OCI-LY3 (cell line): Measurements from ENCODE around the gene ITPKB.
A peak's percentile ranks its signal among the peaks of the same experiment; 100 is the strongest.

ENCODE experiments used
- H2AFZ ChIP-seq: fragments of 200-600, 300-600 bp; shearing (Covaris generic); 2 replicates; pipeline ENCODE4 v1.6.0; 2014; ENCODE audit warnings: antibody characterized with exemption, low read depth, low read length
- H3K27ac ChIP-seq: fragments of 200-600, 300-600 bp; sonication (generic); 2 replicates; pipeline ENCODE4 v1.5.1; 2014; ENCODE audit warnings: mild to moderate bottlenecking, low read length, moderate library complexity, mixed read lengths
- H3K27me3 ChIP-seq: fragments of 200-600, 300-600 bp; sonication (generic); 2 replicates; pipeline ENCODE4 v1.6.1; 2014; ENCODE audit warnings: low read depth, low read length, mixed read lengths
- H3K36me3 ChIP-seq: fragments of 200-600, 300-600 bp; sonication (generic); replicated peaks from 2 replicates; pipeline ENCODE3; 2014; ENCODE audit warnings: low read depth, low read length, mixed read lengths
- H3K4me1 ChIP-seq: fragments of 300-600, 200-600 bp; sonication (generic); 2 replicates; pipeline ENCODE4 v1.6.1; 2014; ENCODE audit warnings: low read length, mixed read lengths
- H3K4me2 ChIP-seq: fragments of 200-600, 300-600 bp; sonication (generic); 2 replicates; pipeline ENCODE4 v1.6.1; 2014; ENCODE audit warnings: low read length, mixed read lengths
- H3K4me3 ChIP-seq: fragments of 300-600, 200-600 bp; sonication (generic); 2 replicates; pipeline ENCODE4 v1.5.1; 2014; ENCODE audit warnings: antibody characterized with exemption, mild to moderate bottlenecking, low read length, moderate library complexity
- H3K79me2 ChIP-seq: fragments of 300-600, 200-600 bp; shearing (Covaris generic); 2 replicates; pipeline ENCODE4 v1.6.1; 2014; ENCODE audit warnings: mild to moderate bottlenecking, low read length, mixed read lengths
- H3K9ac ChIP-seq: fragments of 300-600, 200-600 bp; shearing (Covaris generic); 2 replicates; pipeline ENCODE4 v1.6.0; 2014; ENCODE audit warnings: mild to moderate bottlenecking, low read length, moderate library complexity
- H3K9me3 ChIP-seq: fragments of 200-600, 300-600 bp; shearing (Covaris generic); 2 replicates; pipeline ENCODE4 v1.6.1; 2014; ENCODE audit warnings: low read length, mixed read lengths; ENCODE audit not compliant: insufficient read depth
- H4K20me1 ChIP-seq: fragments of 200-600, 300-600 bp; sonication (generic); 2 replicates; pipeline ENCODE4 v1.6.1; 2016; ENCODE audit warnings: low read length, mixed read lengths; ENCODE audit not compliant: insufficient read depth
- EZH2phosphoT487 ChIP-seq: fragments of 200-600 bp; shearing (Covaris generic); IDR thresholded peaks from 2 replicates; pipeline ENCODE4 v1.6.1; 2018; ENCODE audit warnings: antibody characterized with exemption, mixed run types, low read depth
- TF ChIP-seq, protein P1 (sequence below): fragments of 200-600, 300-600 bp; sonication (generic); IDR thresholded peaks from 2 replicates; pipeline ENCODE4 v1.5.1; 2014; ENCODE audit warnings: antibody characterized with exemption, low read length, low read depth

The ITPKB gene

DNA sequence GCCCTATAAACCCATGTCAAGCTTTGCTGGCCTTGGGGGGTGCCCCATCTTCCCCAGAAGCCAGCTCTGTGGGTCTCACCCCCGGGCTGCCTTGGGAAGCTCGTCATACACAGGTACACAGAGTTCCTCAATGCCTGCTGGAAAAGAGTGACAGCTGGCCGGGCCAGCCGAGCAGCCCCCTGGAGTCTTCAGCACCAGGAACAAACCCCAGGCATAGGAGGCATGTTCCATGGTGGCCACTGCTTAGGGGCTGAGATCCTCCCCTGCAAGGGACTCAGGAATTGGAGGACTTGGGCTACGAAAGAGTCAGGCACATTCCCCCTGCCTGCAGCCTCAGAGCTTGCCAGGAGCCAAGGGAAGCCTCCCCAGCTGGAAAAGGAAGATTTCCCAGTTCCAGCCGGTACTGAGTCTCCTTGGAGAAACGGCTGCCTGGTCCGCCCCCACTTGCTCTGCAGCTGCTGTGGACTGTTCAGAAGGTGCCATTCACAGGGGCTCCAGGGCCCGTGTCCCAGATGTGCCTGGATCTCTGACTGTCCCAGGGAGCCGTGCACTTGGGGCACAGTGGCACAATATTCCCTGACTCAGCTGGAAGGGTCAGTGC is 101.0 kb downstream of the ITPKB start:
- Histone ChIP-seq H3K4me3 (no peak overlapping the region), H3K4me2 (no peak overlapping the region), H3K4me1 (peaks cover 37% of the 10 kb centered on the region), H2AFZ (no peak overlapping the region), H3K79me2 (no peaks in the 10 kb centered on the region), H3K9me3 (no peaks in the 10 kb centered on the region), H3K27me3 (no peaks in the 10 kb centered on the region; the same call in 1 of the 2 replicates), H3K36me3 (peaks cover 3% of the 10 kb centered on the region), H3K27ac (no peak overlapping the region), H4K20me1 (no peaks in the 10 kb centered on the region), H3K9ac (no peak overlapping the region)
- TF ChIP-seq, protein P1, sequence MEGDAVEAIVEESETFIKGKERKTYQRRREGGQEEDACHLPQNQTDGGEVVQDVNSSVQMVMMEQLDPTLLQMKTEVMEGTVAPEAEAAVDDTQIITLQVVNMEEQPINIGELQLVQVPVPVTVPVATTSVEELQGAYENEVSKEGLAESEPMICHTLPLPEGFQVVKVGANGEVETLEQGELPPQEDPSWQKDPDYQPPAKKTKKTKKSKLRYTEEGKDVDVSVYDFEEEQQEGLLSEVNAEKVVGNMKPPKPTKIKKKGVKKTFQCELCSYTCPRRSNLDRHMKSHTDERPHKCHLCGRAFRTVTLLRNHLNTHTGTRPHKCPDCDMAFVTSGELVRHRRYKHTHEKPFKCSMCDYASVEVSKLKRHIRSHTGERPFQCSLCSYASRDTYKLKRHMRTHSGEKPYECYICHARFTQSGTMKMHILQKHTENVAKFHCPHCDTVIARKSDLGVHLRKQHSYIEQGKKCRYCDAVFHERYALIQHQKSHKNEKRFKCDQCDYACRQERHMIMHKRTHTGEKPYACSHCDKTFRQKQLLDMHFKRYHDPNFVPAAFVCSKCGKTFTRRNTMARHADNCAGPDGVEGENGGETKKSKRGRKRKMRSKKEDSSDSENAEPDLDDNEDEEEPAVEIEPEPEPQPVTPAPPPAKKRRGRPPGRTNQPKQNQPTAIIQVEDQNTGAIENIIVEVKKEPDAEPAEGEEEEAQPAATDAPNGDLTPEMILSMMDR = no peak
- no peak for TF ChIP-seq EZH2phosphoT487

GRCh38 chr1:226637147-226637935 is 101.7 kb downstream of the ITPKB start:
- no peak overlapping the region for H3K27ac ChIP-seq
- no peak overlapping the region for H3K4me3 ChIP-seq
- H3K79me2 ChIP-seq = no peaks in the 10 kb centered on the region
- H2AFZ ChIP-seq = no peak overlapping the region
- H3K4me1 ChIP-seq = peaks cover 38% of the 10 kb centered on the region
- H3K27me3 ChIP-seq = no peaks in the 10 kb centered on the region; the same call in 1 of the 2 replicates
- no peaks in the 10 kb centered on the region for H4K20me1 ChIP-seq
- peak overlapping the region; percentile 29 for H3K4me2 ChIP-seq
- H3K36me3 ChIP-seq = peaks cover 3% of the 10 kb centered on the region
- TF ChIP-seq EZH2phosphoT487 = no peak
- TF ChIP-seq, protein P1 = peak; percentile 29; the same call in 1 of the 2 replicates
- no peak overlapping the region for H3K9ac ChIP-seq
- no peaks in the 10 kb centered on the region for H3K9me3 ChIP-seq

DNA sequence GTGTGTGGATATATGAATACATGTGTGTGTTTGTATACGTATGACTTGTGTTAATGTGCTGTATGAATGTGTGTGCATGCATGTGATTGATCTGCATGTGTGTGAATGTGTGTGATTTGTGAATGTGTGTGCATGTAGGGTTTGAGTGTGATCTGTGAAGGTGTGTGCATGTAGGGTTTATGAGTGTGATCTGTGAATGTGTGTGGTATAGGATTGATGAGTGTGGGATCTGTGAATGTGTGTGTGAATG is 102.3 kb downstream of the ITPKB start:
- Histone ChIP-seq H3K4me1 (peaks cover 38% of the 10 kb centered on the region), H3K9me3 (no peaks in the 10 kb centered on the region), H3K4me2 (peak overlapping the region; percentile 29), H3K4me3 (no peak overlapping the region), H4K20me1 (no peaks in the 10 kb centered on the region), H3K27ac (no peak overlapping the region), H3K79me2 (no peaks in the 10 kb centered on the region), H3K36me3 (peaks cover 2% of the 10 kb centered on the region), H2AFZ (no peak overlapping the region), H3K9ac (no peak overlapping the region), H3K27me3 (no peaks in the 10 kb centered on the region; the same call in 1 of the 2 replicates)
- TF ChIP-seq, protein P1 = no peak
- no peak for TF ChIP-seq EZH2phosphoT487

DNA sequence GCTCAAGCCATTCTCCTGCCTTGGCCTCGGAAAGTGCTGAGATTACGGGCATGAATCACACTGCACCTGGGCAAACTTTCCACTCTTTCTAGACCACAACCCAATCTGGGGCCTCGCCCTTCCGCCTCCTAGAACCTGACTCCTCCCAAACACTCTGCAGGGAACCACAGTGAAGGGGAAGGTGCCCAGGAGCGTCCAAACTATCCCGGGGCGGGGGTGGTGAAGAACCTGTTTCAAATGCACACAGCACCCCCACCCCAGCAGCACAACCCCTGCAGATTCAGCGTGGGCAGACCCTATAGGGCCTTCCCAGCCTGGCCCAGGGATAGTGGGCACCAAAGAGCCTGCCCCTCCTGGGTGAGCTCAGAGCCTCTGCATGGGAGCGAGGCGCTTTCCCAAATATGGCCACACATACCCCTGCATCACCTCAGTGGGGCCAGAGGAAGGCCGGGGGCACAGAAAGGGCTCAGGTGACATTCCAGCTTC is 103.6 kb downstream of the ITPKB start:
- Histone ChIP-seq H2AFZ (no peak overlapping the region), H3K4me3 (no peak overlapping the region), H3K4me1 (peaks cover 31% of the 10 kb centered on the region), H3K36me3 (no peaks in the 10 kb centered on the region), H3K27me3 (no peaks in the 10 kb centered on the region), H3K27ac (no peak overlapping the region), H3K9me3 (no peaks in the 10 kb centered on the region), H3K9ac (no peak overlapping the region), H4K20me1 (no peaks in the 10 kb centered on the region), H3K79me2 (no peaks in the 10 kb centered on the region), H3K4me2 (no peak overlapping the region)
- TF ChIP-seq, protein P1 = no peak
- TF ChIP-seq EZH2phosphoT487 = no peak
